H1 (cell line): ENCODE results near the gene WDR33. TPM values are rescaled to one million over a fixed set of nuclear protein-coding genes. Genes with fewer than 3 reads are reported as not detected.

Experiments
- CREB1 ChIP-seq: IDR thresholded peaks from 2 replicates; pipeline ENCODE4 v1.6.1; 2012; ENCODE audit warnings: inconsistent platforms
- JUN ChIP-seq: IDR thresholded peaks from 2 replicates; pipeline ENCODE4 v1.6.1; 2011; ENCODE audit warnings: low read depth, mild to moderate bottlenecking, improper control_type of control experiment, low read length
- JUND ChIP-seq: IDR thresholded peaks from 2 replicates; pipeline ENCODE4 v1.6.1; 2011; ENCODE audit warnings: mild to moderate bottlenecking, improper control_type of control experiment, low read length
- SIRT6 ChIP-seq: IDR thresholded peaks from one replicate; pipeline ENCODE4 v1.7.1; 2012; ENCODE audit warnings: low read length, inconsistent platforms
- SIX5 ChIP-seq: IDR thresholded peaks from 2 replicates; pipeline ENCODE4 v1.6.1; 2011; ENCODE audit warnings: mild to moderate bottlenecking, low read depth, low read length
- YY1 ChIP-seq: IDR thresholded peaks from 2 replicates; pipeline ENCODE4 v1.6.1; 2011; ENCODE audit warnings: low read depth, mild to moderate bottlenecking, low read length
- polyA plus RNA-seq, 7 experiments: library from polyadenylated mRNA; depleted of rRNA in 3 of 7; stranded (reverse) in 5 of 7; unstranded in 2 of 7; fragments of >200 nt in 5 of 7; fragments of 200-250 nt in 2 of 7; gene quantifications; 1 replicate in 5 of 7; 2 replicates in 1 of 7; 4 replicates in 1 of 7; pipeline versions ENCODE4 v1.2.1 to v1.2.3, GENCODE V29; 2011 to 2013; ENCODE audit warnings: missing spikeins in 2 of 7, mixed read lengths in 2 of 7
- total RNA-seq: library from RNA; stranded (reverse); fragmentation: NEBNext Ultra II Directional; extraction: Animal tissue kit (Norgen Biotek cat#: 25700); gene quantifications from 2 replicates; pipeline ENCODE4 v1.2.1, GENCODE V29; 2021
- TF ChIP-seq, protein P1 (sequence below): fragments of 300-600 bp; sonication (generic); IDR thresholded peaks from 2 replicates; pipeline ENCODE4 v1.7.1; 2012; ENCODE audit warnings: low read length, moderate library complexity, mild to moderate bottlenecking, inconsistent platforms; ENCODE audit not compliant: insufficient replicate concordance

Gene WDR33
- total and polyA plus RNA-seq, 2 of the 8 experiments (the other 6 are each of a cell fraction or from before 2014, with no cell fraction given) = 18.1 to 82.7 TPM

DNA sequence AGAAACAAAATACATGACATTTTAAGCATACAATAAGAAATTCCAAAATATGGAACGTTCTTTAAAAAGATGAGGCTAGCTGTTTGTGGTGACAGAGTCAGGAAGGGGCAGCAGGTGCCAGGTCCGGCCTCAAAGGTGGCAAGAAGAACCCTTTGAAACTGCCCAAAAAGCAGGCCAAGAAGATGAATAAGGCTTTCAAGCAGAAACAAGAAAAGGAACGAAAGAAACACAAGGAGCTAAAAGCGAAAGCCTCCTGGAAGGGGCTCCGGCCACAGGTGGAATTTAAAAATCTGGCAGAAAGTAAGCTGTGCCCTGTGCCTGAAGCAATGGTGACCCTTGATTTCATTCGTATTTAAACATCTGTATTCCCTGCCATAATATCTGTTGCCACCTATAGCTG is 5.5 kb downstream of the WDR33 start (continued):
- TF ChIP-seq, protein P1, sequence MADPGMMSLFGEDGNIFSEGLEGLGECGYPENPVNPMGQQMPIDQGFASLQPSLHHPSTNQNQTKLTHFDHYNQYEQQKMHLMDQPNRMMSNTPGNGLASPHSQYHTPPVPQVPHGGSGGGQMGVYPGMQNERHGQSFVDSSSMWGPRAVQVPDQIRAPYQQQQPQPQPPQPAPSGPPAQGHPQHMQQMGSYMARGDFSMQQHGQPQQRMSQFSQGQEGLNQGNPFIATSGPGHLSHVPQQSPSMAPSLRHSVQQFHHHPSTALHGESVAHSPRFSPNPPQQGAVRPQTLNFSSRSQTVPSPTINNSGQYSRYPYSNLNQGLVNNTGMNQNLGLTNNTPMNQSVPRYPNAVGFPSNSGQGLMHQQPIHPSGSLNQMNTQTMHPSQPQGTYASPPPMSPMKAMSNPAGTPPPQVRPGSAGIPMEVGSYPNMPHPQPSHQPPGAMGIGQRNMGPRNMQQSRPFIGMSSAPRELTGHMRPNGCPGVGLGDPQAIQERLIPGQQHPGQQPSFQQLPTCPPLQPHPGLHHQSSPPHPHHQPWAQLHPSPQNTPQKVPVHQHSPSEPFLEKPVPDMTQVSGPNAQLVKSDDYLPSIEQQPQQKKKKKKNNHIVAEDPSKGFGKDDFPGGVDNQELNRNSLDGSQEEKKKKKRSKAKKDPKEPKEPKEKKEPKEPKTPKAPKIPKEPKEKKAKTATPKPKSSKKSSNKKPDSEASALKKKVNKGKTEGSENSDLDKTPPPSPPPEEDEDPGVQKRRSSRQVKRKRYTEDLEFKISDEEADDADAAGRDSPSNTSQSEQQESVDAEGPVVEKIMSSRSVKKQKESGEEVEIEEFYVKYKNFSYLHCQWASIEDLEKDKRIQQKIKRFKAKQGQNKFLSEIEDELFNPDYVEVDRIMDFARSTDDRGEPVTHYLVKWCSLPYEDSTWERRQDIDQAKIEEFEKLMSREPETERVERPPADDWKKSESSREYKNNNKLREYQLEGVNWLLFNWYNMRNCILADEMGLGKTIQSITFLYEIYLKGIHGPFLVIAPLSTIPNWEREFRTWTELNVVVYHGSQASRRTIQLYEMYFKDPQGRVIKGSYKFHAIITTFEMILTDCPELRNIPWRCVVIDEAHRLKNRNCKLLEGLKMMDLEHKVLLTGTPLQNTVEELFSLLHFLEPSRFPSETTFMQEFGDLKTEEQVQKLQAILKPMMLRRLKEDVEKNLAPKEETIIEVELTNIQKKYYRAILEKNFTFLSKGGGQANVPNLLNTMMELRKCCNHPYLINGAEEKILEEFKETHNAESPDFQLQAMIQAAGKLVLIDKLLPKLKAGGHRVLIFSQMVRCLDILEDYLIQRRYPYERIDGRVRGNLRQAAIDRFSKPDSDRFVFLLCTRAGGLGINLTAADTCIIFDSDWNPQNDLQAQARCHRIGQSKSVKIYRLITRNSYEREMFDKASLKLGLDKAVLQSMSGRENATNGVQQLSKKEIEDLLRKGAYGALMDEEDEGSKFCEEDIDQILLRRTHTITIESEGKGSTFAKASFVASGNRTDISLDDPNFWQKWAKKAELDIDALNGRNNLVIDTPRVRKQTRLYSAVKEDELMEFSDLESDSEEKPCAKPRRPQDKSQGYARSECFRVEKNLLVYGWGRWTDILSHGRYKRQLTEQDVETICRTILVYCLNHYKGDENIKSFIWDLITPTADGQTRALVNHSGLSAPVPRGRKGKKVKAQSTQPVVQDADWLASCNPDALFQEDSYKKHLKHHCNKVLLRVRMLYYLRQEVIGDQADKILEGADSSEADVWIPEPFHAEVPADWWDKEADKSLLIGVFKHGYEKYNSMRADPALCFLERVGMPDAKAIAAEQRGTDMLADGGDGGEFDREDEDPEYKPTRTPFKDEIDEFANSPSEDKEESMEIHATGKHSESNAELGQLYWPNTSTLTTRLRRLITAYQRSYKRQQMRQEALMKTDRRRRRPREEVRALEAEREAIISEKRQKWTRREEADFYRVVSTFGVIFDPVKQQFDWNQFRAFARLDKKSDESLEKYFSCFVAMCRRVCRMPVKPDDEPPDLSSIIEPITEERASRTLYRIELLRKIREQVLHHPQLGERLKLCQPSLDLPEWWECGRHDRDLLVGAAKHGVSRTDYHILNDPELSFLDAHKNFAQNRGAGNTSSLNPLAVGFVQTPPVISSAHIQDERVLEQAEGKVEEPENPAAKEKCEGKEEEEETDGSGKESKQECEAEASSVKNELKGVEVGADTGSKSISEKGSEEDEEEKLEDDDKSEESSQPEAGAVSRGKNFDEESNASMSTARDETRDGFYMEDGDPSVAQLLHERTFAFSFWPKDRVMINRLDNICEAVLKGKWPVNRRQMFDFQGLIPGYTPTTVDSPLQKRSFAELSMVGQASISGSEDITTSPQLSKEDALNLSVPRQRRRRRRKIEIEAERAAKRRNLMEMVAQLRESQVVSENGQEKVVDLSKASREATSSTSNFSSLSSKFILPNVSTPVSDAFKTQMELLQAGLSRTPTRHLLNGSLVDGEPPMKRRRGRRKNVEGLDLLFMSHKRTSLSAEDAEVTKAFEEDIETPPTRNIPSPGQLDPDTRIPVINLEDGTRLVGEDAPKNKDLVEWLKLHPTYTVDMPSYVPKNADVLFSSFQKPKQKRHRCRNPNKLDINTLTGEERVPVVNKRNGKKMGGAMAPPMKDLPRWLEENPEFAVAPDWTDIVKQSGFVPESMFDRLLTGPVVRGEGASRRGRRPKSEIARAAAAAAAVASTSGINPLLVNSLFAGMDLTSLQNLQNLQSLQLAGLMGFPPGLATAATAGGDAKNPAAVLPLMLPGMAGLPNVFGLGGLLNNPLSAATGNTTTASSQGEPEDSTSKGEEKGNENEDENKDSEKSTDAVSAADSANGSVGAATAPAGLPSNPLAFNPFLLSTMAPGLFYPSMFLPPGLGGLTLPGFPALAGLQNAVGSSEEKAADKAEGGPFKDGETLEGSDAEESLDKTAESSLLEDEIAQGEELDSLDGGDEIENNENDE = no peak
- TF ChIP-seq YY1 = no peak
- TF ChIP-seq SIX5 = no peak
- no peak for TF ChIP-seq JUND
- no peak for TF ChIP-seq JUN
- TF ChIP-seq SIRT6 = no peak
- TF ChIP-seq CREB1 = no peak
